HCT116 (cell line): ENCODE data around the gene SH3BGR. TPM values are rescaled to one million over a fixed set of nuclear protein-coding genes. Genes with fewer than 3 reads are reported as not detected.

Experiments used
- ATAC-seq: fragments of 200-7000 bp; cut with Tn5 transposase; 2 replicates; pipeline ENCODE4 v1.9.1; 2020; ENCODE audit warnings: mild to moderate bottlenecking, moderate library complexity
- BruUV-seq: library from RNA; stranded (reverse); fragments of 400-500 nt; replicated peaks from 2 replicates; lab custom pipeline; 2021; lab: Mats Ljungman, UMichigan
- CTCF ChIA-PET: fragments of 300-600 bp; sonication (Branson Sonifier 250); formaldehyde crosslinking; loops from one replicate; lab custom pipeline; 2021; ENCODE audit warnings: antibody characterized with exemption; lab: Charles Lee
- POLR2A ChIA-PET: fragments of 300-600, 350-600 bp; sonication (Branson Sonifier 250); formaldehyde crosslinking; loops from one replicate; lab custom pipeline; 2021; ENCODE audit warnings: antibody characterized with exemption; lab: Charles Lee
- RAD21 ChIA-PET, 2 experiments: fragments of 300-600 bp; sonication (Branson Sonifier 250); formaldehyde crosslinking; loops; one replicate each; lab custom pipeline; 2023; ENCODE audit warnings: low total read pairs in 2 of 2; ENCODE audit not compliant: uncharacterized antibody in 2 of 2, unreplicated experiment in 2 of 2, low non-redundant PET in 1 of 2; lab: Charles Lee
- DNase-seq: peaks from one replicate; pipeline ENCODE4 v3.0.0-alpha.2; 2010; ENCODE audit warnings: low read depth, low spot score
- H2AFZ ChIP-seq: fragments of 200-600 bp; shearing (Covaris generic), sonication (generic); 2 replicates; pipeline ENCODE4 v1.6.1; 2017; ENCODE audit warnings: low read depth, mixed run types, mixed read lengths, antibody characterized with exemption, low read length; ENCODE audit not compliant: poor library complexity, severe bottlenecking
- H3K27ac ChIP-seq: 2 replicates; pipeline ENCODE4 v1.5.1; 2012; ENCODE audit warnings: low read depth, low read length
- H3K27me3 ChIP-seq: fragments of 200-600 bp; sonication (generic); 2 replicates; pipeline ENCODE4 v1.6.1; 2016; ENCODE audit warnings: mixed run types, low read length, mixed read lengths; ENCODE audit not compliant: insufficient read depth
- H3K36me3 ChIP-seq, 2 experiments: fragments of 200-500 bp in 1 of 2; fragments of 200-600 bp in 1 of 2; sonication (Bioruptor generic) in 1 of 2; sonication (generic) in 1 of 2; 2 replicates each; pipeline versions ENCODE4 v1.5.1 to v1.6.1; 2014 to 2016; ENCODE audit warnings: low read length in 2 of 2, inconsistent platforms in 1 of 2, mixed read lengths in 1 of 2, mixed run types in 1 of 2; ENCODE audit not compliant: insufficient read depth in 2 of 2, control insufficient read depth in 1 of 2
- H3K4me1 ChIP-seq, 2 experiments: fragments of 200-600 bp in 1 of 2; sonication (generic) in 1 of 2; 2 replicates each; pipeline versions ENCODE4 v1.5.1 to v1.6.1; 2012 to 2017; ENCODE audit warnings: low read length in 2 of 2, inconsistent platforms in 1 of 2, mild to moderate bottlenecking in 1 of 2, mixed read lengths in 1 of 2, mixed run types in 1 of 2, moderate library complexity in 1 of 2; ENCODE audit not compliant: insufficient read depth in 2 of 2, control insufficient read depth in 1 of 2
- H3K4me2 ChIP-seq: fragments of 200-600 bp; sonication (generic); 2 replicates; pipeline ENCODE4 v1.6.1; 2017; ENCODE audit warnings: mixed run types, low read length, mixed read lengths
- H3K4me3 ChIP-seq, 2 experiments: fragments of 200-600 bp in 1 of 2; sonication (generic) in 1 of 2; replicated peaks in 1 of 2; 2 replicates each; pipeline ENCODE4 v1.5.1; 2011 to 2016; ENCODE audit warnings: low read length in 2 of 2, control low read depth in 1 of 2, low read depth in 1 of 2, mild to moderate bottlenecking in 1 of 2, mixed read lengths in 1 of 2, mixed run types in 1 of 2
- H3K79me2 ChIP-seq: fragments of 200-600 bp; sonication (generic); 2 replicates; pipeline ENCODE4 v1.6.1; 2017; ENCODE audit warnings: mild to moderate bottlenecking, mixed run types, low read length, moderate library complexity, mixed read lengths; ENCODE audit not compliant: insufficient read depth
- H3K9ac ChIP-seq: fragments of 200-600 bp; sonication (generic); 2 replicates; pipeline ENCODE4 v1.6.1; 2016; ENCODE audit warnings: low read length, mixed read lengths
- H3K9me2 ChIP-seq: fragments of 200-600 bp; sonication (generic), shearing (Covaris generic); 2 replicates; pipeline ENCODE4 v1.6.1; 2017; ENCODE audit warnings: mixed run types, mild to moderate bottlenecking, moderate library complexity; ENCODE audit not compliant: insufficient read depth
- H3K9me3 ChIP-seq, 2 experiments: fragments of 200-500 bp in 1 of 2; fragments of 200-600 bp in 1 of 2; sonication (Bioruptor generic) in 1 of 2; sonication (generic) in 1 of 2; 2 replicates each; pipeline ENCODE4 v1.6.1; 2014 to 2017; ENCODE audit warnings: low read length in 2 of 2, mixed read lengths in 2 of 2, inconsistent platforms in 1 of 2, low read depth in 1 of 2, mild to moderate bottlenecking in 1 of 2, mixed run types in 1 of 2, moderate library complexity in 1 of 2; ENCODE audit not compliant: control insufficient read depth in 1 of 2, insufficient read depth in 1 of 2
- H4K20me1 ChIP-seq: fragments of 200-600 bp; sonication (generic), shearing (Covaris generic); 2 replicates; pipeline ENCODE4 v1.6.1; 2017; ENCODE audit warnings: mixed run types, mild to moderate bottlenecking, moderate library complexity; ENCODE audit not compliant: insufficient read depth
- CBX3 ChIP-seq: IDR thresholded peaks from 2 replicates; pipeline ENCODE4 v1.6.1; 2012; ENCODE audit warnings: low read depth
- EGR1 ChIP-seq: IDR thresholded peaks from 2 replicates; pipeline ENCODE4 v1.6.1; 2012; ENCODE audit warnings: low read depth
- ELF1 ChIP-seq: IDR thresholded peaks from 2 replicates; pipeline ENCODE4 v1.6.1; 2012; ENCODE audit warnings: low read depth, borderline replicate concordance
- EZH2 ChIP-seq: fragments of 200-600 bp; sonication (generic); IDR thresholded peaks from 2 replicates; pipeline ENCODE4 v1.6.1; 2017; ENCODE audit warnings: antibody characterized with exemption, mixed run types
- EZH2phosphoT487 ChIP-seq: fragments of 200-600 bp; IDR thresholded peaks from 2 replicates; pipeline ENCODE4 v1.6.1; 2018; ENCODE audit warnings: antibody characterized with exemption, borderline replicate concordance
- JUND ChIP-seq: IDR thresholded peaks from 2 replicates; pipeline ENCODE4 v1.6.1; 2012
- POLR2A ChIP-seq: IDR thresholded peaks from 2 replicates; pipeline ENCODE4 v1.7.0; 2011; ENCODE audit warnings: borderline replicate concordance; ENCODE audit not compliant: insufficient read depth, insufficient read length; ENCODE audit errors: extremely low read depth
- POLR2AphosphoS5 ChIP-seq: IDR thresholded peaks from 2 replicates; pipeline ENCODE4 v1.6.1; 2011; ENCODE audit warnings: mild to moderate bottlenecking, low read depth, low read length, moderate library complexity
- RAD21 ChIP-seq: IDR thresholded peaks from 2 replicates; pipeline ENCODE4 v1.6.1; 2012; ENCODE audit warnings: low read depth, mild to moderate bottlenecking
- SP1 ChIP-seq: IDR thresholded peaks from 2 replicates; pipeline ENCODE4 v1.6.1; 2012; ENCODE audit warnings: low read depth
- SRF ChIP-seq: IDR thresholded peaks from 2 replicates; pipeline ENCODE4 v1.6.1; 2012; ENCODE audit warnings: low read depth
- TCF7L2 ChIP-seq: IDR thresholded peaks from 2 replicates; pipeline ENCODE4 v1.7.0; 2011; ENCODE audit warnings: borderline replicate concordance, inconsistent platforms; ENCODE audit not compliant: insufficient read depth, insufficient read length; ENCODE audit errors: extremely low read depth
- ZNF274 ChIP-seq: fragments of 200-500 bp; sonication (Bioruptor generic); IDR thresholded peaks from 2 replicates; pipeline ENCODE4 v1.6.1; 2014; ENCODE audit warnings: mild to moderate bottlenecking, low read depth, low read length, inconsistent platforms
- intact Hi-C: fragments of 100-400 bp; cut with micrococcal nuclease; formaldehyde crosslinking; loops from 2 replicates; pipeline ENCODE4 v1.10.0; 2022
- total RNA-seq: library from RNA; stranded (reverse); gene quantifications from one replicate; pipeline ENCODE4 v1.2.1, GENCODE V29; 2021; ENCODE audit not compliant: unreplicated experiment
- TF ChIP-seq, protein P1 (sequence below): IDR thresholded peaks from 2 replicates; pipeline ENCODE4 v1.6.1; 2012
- TF ChIP-seq, protein P2 (sequence below): IDR thresholded peaks from 2 replicates; pipeline ENCODE4 v1.6.1; 2012
- TF ChIP-seq, protein P3 (sequence below): IDR thresholded peaks from 2 replicates; pipeline ENCODE4 v1.6.1; 2011; ENCODE audit warnings: mild to moderate bottlenecking, low read length, moderate library complexity; ENCODE audit not compliant: insufficient replicate concordance; ENCODE audit errors: extremely low read depth
- TF ChIP-seq, protein P4 (sequence below): IDR thresholded peaks from 2 replicates; pipeline ENCODE4 v1.6.1; 2012; ENCODE audit warnings: low read depth

The SH3BGR gene
- total RNA-seq, 1 experiment from 2014 or later, result 4.8 TPM

DNA sequence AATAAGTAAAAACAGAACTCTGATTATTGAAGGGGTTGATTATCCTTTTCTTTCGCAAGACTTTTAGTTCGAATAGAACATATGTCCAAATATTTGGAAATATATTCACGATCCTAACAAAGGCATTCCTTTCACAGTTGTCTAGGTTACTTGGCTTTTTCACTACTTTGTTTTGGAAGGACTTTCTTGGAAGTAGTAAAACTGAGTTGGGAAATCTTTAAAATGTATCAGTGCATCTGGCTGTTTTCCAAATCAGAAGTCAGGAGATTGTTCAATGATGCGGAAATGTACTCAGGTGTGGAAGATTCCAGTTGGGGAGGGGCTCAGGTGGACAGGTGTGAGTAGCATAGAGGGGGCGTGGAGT is 67.1 kb downstream of the SH3BGR start:
- ChIA-PET CTCF (interaction anchor here (0.8 to 2.7 kb wide), 9 partner anchors 9 to 197 kb away, joined by 3 to 20 read pairs (median 7); no protein-coding TSS in a partner anchor), RAD21 (interaction anchor here (0.8 to 1.2 kb wide), 2 partner anchors 183 to 197 kb away, joined by 3 to 6 read pairs; no protein-coding TSS in a partner anchor), POLR2A (no interaction called here)
- DNase-seq (no peak), ATAC-seq (no peak)
- Histone ChIP-seq H3K4me1 (peaks cover 0 to 5% of the 10 kb centered on the region in 2 experiments; a peak in 1 of 4 replicates), H4K20me1 (no peaks in the 10 kb centered on the region), H3K79me2 (no peaks in the 10 kb centered on the region), H3K4me2 (no peak overlapping the region), H3K9me2 (no peaks in the 10 kb centered on the region), H2AFZ (no peak overlapping the region), H3K27ac (no peak overlapping the region), H3K9ac (no peak overlapping the region), H3K4me3 (no peak overlapping the region), H3K9me3 (no peaks in the 10 kb centered on the region), H3K27me3 (no peaks in the 10 kb centered on the region), H3K36me3 (no peaks in the 10 kb centered on the region)
- no TSS peak for BruUV-seq
- TF ChIP-seq RAD21 (no peak), POLR2AphosphoS5 (no peak), EGR1 (no peak), EZH2phosphoT487 (no peak), ELF1 (no peak), JUND (no peak), EZH2 (no peak), CBX3 (no peak), SP1 (no peak), SRF (no peak), POLR2A (no peak), ZNF274 (no peak), TCF7L2 (no peak)
- TF ChIP-seq, protein P1, sequence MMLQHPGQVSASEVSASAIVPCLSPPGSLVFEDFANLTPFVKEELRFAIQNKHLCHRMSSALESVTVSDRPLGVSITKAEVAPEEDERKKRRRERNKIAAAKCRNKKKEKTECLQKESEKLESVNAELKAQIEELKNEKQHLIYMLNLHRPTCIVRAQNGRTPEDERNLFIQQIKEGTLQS, result no peak
- TF ChIP-seq, protein P2, sequence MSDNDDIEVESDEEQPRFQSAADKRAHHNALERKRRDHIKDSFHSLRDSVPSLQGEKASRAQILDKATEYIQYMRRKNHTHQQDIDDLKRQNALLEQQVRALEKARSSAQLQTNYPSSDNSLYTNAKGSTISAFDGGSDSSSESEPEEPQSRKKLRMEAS, result no peak
- TF ChIP-seq, protein P3, sequence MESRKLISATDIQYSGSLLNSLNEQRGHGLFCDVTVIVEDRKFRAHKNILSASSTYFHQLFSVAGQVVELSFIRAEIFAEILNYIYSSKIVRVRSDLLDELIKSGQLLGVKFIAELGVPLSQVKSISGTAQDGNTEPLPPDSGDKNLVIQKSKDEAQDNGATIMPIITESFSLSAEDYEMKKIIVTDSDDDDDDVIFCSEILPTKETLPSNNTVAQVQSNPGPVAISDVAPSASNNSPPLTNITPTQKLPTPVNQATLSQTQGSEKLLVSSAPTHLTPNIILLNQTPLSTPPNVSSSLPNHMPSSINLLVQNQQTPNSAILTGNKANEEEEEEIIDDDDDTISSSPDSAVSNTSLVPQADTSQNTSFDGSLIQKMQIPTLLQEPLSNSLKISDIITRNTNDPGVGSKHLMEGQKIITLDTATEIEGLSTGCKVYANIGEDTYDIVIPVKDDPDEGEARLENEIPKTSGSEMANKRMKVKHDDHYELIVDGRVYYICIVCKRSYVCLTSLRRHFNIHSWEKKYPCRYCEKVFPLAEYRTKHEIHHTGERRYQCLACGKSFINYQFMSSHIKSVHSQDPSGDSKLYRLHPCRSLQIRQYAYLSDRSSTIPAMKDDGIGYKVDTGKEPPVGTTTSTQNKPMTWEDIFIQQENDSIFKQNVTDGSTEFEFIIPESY, result no peak
- TF ChIP-seq, protein P4, sequence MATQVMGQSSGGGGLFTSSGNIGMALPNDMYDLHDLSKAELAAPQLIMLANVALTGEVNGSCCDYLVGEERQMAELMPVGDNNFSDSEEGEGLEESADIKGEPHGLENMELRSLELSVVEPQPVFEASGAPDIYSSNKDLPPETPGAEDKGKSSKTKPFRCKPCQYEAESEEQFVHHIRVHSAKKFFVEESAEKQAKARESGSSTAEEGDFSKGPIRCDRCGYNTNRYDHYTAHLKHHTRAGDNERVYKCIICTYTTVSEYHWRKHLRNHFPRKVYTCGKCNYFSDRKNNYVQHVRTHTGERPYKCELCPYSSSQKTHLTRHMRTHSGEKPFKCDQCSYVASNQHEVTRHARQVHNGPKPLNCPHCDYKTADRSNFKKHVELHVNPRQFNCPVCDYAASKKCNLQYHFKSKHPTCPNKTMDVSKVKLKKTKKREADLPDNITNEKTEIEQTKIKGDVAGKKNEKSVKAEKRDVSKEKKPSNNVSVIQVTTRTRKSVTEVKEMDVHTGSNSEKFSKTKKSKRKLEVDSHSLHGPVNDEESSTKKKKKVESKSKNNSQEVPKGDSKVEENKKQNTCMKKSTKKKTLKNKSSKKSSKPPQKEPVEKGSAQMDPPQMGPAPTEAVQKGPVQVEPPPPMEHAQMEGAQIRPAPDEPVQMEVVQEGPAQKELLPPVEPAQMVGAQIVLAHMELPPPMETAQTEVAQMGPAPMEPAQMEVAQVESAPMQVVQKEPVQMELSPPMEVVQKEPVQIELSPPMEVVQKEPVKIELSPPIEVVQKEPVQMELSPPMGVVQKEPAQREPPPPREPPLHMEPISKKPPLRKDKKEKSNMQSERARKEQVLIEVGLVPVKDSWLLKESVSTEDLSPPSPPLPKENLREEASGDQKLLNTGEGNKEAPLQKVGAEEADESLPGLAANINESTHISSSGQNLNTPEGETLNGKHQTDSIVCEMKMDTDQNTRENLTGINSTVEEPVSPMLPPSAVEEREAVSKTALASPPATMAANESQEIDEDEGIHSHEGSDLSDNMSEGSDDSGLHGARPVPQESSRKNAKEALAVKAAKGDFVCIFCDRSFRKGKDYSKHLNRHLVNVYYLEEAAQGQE, result no peak
- intact Hi-C loops, result loop anchor here (1.0 to 5.0 kb wide), 4 partner anchors 188 to 602 kb away; no protein-coding TSS in a partner anchor
